NCI-H2107 (cell line): ENCODE results near the gene CCSER1.
A peak's percentile ranks its signal among the peaks of the same experiment; 100 is the strongest.
"Not testable (repeated sequence)": the region's sequence is repeated elsewhere in the genome, so short reads cannot be mapped to it uniquely, and the experiment has no call there.

ENCODE experiments used
- DNase-seq: peaks from one replicate; lab custom pipeline; 2025; lab: John Stamatoyannopoulos, UW

Gene CCSER1

DNA sequence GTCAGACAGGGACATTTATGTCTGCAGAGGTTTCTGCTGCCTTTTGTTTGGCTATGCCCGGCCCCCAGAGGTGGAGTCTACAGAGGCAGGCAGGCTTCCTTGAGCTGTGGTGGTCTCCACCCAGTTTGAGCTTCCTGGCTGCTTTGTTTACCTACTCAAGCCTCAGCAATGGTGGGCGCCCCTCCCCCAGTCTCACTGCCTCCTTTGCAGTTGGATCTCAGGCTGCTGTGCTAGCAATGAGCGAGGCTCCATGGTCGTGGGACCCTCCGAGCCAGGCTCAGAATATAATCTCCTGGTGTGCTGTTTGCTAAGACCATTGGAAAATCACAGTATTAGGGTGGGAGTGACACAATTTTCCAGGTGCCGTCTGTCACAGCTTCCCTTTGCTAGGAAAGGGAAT is 578.3 kb downstream of the CCSER1 start:
- not testable (repeated sequence) for DNase-seq

DNA sequence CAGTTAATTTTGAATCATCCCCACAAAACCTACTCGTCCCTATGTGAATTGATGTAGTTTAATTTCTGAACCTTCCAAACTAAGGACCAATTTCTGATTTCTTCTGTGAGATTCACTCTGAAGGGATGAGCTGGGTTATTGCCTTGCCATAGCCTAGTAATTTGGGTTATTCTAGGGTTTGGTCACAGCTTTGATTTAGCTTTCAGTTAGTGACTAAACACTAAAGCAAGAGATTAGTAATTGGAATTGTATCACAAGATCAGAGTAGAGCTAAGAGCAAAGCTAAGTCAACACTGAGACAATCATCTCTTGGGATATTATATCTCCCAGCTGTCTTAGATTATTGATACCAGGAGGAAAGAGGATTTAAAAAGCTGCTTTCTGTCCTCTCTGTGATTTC is 588.0 kb downstream of the CCSER1 start:
- no peak for DNase-seq

DNA sequence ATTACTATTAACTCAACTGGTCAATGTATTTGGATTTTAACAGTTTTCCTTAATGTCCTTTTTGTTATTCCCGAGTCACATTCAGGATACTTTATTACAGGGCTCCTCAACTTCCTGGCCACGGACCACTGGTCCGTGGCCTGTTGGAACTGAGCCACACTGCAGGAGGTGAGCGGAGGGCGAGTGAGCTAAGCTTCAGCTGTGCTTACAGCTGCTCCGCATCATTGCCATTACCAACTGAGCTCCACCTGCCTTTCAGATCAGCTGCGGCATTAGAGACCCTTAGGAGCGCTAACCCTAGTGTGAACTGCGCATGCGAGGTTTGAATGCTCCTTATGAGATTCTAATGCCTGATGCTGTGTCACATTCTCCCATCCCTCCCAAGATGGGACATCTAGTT is 591.7 kb downstream of the CCSER1 start:
- peak; percentile 4 for DNase-seq

DNA sequence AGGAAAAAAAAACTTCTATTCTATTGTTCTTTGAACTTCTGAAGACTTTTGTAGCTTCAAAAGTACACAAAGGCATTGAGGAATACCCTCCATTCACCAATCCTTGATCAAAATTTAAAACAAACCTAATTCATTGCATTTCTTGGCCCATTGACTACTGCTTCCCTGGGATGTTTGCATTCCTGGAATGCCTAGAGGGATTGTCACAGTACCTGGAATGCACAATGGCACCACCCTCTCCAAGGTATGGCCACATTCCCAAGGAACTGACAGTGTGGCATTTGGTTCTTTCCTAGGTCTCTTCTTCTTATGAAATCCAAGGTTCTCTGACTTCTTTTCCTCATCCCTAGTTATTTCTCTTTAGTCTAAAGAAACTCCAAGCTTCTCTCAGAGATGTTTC is 600.7 kb downstream of the CCSER1 start:
- no peak for DNase-seq

GRCh38 chr4:90730752-90731151 is 603.6 kb downstream of the CCSER1 start:
- DNase-seq: no peak

- DNase-seq: no peak
Observed at GRCh38 chr4:90733211-90733610, 606.0 kb downstream of the CCSER1 start.

GRCh38 chr4:90745176-90745575 is 618.0 kb downstream of the CCSER1 start:
- no peak for DNase-seq

DNA sequence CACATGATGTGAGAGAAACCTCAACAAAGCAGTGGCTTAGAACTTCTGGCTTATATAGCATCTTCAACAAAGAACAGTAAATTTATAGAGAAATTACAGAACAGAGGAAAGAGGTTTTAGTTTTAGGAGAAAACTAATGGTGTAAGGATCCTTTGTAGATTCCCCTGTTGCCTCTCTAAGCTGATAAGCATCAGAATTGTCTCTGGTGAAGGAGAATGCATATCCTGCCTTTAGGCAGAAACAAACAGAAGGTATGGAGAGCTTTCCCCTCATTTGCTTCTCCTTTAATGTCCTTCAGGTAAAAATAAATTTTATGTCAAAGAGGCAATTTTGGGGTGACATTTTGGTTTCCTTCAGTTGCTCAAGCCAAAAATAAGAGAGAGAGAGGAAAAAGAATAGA is 625.9 kb downstream of the CCSER1 start:
- no peak for DNase-seq

- DNase-seq: no peak
Observed at GRCh38 chr4:90757534-90758060, 630.4 kb downstream of the CCSER1 start.

DNA sequence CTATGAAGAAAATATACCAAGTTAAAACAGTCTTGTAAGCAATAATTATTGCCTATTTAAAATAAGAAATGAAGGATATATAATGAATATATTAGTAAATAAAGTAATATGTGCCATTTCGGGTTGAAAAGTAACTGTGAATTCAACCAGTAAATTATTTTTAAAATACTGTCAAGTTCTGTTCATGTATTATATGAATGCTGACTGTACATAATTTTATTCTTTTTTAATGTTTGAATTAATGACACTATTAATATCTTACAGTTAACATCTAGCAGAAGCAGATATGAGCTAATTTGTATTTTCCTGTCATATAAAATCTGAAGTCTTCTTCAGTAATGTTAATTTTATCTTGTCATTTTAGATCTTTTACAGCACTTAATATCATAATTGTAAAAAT is 632.9 kb downstream of the CCSER1 start:
- no peak for DNase-seq

GRCh38 chr4:90766837-90767236 is 639.6 kb downstream of the CCSER1 start:
- DNase-seq: no peak

DNA sequence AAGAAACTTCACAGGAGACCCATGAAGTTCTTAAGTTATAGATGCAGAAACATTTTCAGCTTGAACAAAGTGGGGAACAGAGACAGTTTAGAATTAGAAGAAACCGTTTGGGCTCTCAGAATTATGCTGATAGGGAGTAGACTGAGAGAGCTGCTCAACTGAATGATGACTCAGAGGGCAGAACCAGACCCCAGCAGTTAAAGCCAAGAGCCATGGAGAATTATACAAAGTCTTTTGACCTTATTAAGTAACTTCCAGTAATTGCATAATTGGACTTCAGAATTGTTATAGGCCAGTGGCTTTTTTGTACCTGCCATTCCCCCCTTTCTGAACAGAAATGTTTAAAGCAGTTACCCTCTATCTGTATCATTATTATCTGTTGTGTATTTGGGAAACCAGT is 642.1 kb downstream of the CCSER1 start:
- DNase-seq: no peak

DNA sequence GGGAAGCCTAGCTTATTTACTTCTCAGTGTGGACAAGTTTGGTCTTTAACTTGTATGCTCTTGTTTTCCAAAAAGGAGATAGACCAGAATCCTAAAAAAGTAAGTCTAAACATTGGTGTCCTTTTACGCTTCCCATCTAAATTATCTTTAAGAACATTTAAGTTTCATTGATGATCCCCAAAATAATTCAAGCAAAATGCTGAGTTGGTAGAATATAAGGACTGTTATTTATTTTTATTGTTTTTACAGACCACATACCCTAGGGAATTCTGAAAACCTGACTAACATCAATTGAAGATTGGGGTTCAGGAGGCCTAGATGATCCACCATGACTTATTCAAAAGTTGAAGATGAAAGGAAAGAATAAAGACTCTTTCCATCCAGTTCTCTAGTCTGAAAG is 653.0 kb downstream of the CCSER1 start:
- DNase-seq: no peak

GRCh38 chr4:90786602-90787001 is 659.4 kb downstream of the CCSER1 start:
- no peak for DNase-seq

DNA sequence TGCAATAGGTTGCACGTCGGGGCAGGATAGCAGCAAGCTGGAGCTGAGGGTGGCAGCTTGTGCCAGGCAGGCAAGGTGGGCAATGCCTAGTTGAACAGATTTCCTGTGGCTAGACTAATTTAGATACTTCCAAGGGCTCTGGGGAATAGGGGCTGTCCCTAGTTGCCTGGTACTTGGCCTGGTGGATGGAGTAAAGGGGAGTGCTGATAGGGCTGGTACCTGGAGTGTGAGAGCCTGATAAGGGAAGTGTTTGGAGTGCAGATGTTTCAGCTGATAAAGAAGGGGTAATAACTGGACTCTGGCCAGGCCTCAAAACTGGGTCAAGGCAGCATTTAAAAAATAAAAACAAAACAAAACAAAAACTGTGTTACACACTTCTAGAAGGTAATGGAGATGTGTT is 665.5 kb downstream of the CCSER1 start:
- no peak for DNase-seq

GRCh38 chr4:90798948-90799347 is 671.8 kb downstream of the CCSER1 start:
- no peak for DNase-seq

- no peak for DNase-seq
Observed at GRCh38 chr4:90799895-90800294, 672.7 kb downstream of the CCSER1 start.

DNA sequence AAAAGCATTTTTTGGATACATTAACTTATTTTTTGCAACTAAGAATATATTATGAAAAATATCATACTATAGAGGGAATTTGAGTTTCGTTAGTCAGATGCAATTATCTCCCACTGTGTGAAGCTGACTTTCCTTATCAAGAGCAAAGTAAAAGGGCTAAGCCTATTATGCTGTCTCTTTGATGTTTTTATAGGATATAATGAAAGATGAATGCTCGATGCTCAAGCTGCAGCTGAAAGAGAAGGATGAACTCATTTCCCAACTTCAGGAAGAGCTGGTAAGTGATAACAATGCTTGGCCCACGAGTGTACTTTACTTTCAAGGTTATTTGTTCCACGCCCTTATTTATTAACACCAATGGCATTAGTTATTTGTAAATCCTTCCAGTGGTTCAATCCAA is 688.4 kb downstream of the CCSER1 start:
- no peak for DNase-seq

- no peak for DNase-seq
Observed at GRCh38 chr4:90816754-90817153, 689.6 kb downstream of the CCSER1 start.

- DNase-seq: no peak
Observed at GRCh38 chr4:90824266-90825150, 697.3 kb downstream of the CCSER1 start.

- no peak for DNase-seq
Observed at GRCh38 chr4:90825849-90826248, 698.7 kb downstream of the CCSER1 start.

DNA sequence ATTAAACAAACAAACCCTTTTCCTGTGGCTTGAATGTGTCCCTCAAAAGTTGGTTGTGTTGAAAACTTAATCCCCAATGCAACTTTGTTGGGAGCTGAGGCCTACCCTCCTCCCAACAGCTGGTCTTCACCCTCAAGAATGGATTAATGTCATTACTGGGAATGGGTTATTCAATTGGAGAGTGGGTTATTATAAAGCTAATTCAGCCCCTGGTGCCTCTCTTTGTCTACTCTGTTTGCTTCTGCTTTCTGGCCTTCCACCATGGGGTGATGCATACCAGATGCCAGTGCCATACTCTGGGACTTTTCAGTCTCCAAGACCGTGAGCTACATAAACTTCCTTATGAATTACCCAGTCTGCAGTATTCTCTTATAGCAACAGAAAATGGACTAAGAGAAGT is 706.5 kb downstream of the CCSER1 start:
- DNase-seq: no peak

GRCh38 chr4:90837241-90837640 is 710.0 kb downstream of the CCSER1 start:
- DNase-seq: no peak

GRCh38 chr4:90838859-90839258 is 711.7 kb downstream of the CCSER1 start:
- DNase-seq: not testable (repeated sequence)
